ENCODE measurements around the gene RIPPLY1.

The RIPPLY1 gene

DNA sequence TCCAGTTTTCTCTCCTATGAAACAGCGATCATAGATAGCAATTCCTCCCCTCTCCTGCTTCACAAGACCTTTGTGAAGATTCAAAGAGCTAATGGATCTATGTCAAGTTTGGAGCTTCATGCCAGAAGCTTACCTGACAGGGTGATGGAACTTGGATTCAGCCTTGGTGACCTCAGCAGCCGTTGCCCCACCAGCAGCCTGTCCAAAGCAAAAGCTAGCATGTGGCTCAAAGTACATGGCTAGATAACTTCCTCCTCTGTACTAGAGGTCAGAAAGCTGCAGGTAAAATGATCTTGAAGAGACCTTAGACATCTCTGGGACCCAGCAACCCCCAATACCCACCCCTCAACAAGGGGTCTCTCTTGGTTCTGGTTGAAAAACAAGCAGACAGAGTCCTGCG lies 1.8 kb downstream of the RIPPLY1 start:
- Histone ChIP-seq H3K79me2 (ENCODE audit: low read length) (no peaks in the 10 kb centered on the region), H3K4me3 (ENCODE audit: low read length) (no peak overlapping the region), H3K27me3 (replicated peaks; ENCODE audit: insufficient read depth, low read length) (no peaks in the 10 kb centered on the region), H3K9me3 (replicated peaks; ENCODE audit: insufficient read depth, low read length) (no peaks in the 10 kb centered on the region), H3K9ac (ENCODE audit: low read length) (no peak overlapping the region), H3K4me1 (ENCODE audit: low read length) (no peaks in the 10 kb centered on the region), H3K27ac (ENCODE audit: low read length) (no peak overlapping the region), H3K4me2 (ENCODE audit: low read depth, low read length) (no peak overlapping the region), H2AFZ (ENCODE audit: low read length) (no peak overlapping the region), H3K9me2 (replicated peaks; ENCODE audit: insufficient read depth, low read length) (no peaks in the 10 kb centered on the region), H3F3A (ENCODE audit: insufficient read depth, low read length) (no peaks in the 10 kb centered on the region), H4K20me1 (ENCODE audit: insufficient read depth, low read length) (no peaks in the 10 kb centered on the region), H3K36me3 (replicated peaks; ENCODE audit: insufficient read depth, low read length) (no peaks in the 10 kb centered on the region)
- no peak for DNase-seq
- TF ChIP-seq EZH2phosphoT487 (IDR thresholded peaks at IDR 0.05; ENCODE audit: low read length) (no peak), EZH2 (optimal IDR thresholded peaks at IDR 0.05; ENCODE audit: low read depth, low read length) (no peak)
- TF ChIP-seq, protein P1, sequence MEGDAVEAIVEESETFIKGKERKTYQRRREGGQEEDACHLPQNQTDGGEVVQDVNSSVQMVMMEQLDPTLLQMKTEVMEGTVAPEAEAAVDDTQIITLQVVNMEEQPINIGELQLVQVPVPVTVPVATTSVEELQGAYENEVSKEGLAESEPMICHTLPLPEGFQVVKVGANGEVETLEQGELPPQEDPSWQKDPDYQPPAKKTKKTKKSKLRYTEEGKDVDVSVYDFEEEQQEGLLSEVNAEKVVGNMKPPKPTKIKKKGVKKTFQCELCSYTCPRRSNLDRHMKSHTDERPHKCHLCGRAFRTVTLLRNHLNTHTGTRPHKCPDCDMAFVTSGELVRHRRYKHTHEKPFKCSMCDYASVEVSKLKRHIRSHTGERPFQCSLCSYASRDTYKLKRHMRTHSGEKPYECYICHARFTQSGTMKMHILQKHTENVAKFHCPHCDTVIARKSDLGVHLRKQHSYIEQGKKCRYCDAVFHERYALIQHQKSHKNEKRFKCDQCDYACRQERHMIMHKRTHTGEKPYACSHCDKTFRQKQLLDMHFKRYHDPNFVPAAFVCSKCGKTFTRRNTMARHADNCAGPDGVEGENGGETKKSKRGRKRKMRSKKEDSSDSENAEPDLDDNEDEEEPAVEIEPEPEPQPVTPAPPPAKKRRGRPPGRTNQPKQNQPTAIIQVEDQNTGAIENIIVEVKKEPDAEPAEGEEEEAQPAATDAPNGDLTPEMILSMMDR (IDR thresholded peaks at IDR 0.05; ENCODE audit: low read length) = no peak

DNA sequence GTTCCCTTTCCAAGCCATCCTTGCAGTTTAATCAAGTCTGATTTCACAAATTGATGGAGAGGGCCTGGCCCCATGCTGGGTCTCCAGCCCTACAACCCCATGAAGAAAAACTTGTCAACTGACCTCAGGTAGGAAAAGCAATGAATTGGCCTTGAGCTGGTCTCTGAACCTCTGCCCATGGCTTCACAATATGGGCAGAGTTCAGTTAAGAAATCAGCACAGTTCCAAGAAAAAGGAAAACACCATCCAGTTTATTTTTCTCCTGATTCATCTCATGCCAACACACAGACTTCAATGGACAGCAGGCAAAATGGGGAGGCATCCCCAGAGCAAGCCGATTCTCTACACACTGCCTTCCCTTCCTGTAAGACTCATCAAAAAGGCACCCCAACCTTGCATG lies 3.3 kb downstream of the RIPPLY1 start:
- Histone ChIP-seq H3K79me2 (ENCODE audit: low read length) (no peaks in the 10 kb centered on the region), H3K27me3 (replicated peaks; ENCODE audit: insufficient read depth, low read length) (no peaks in the 10 kb centered on the region), H3K4me3 (ENCODE audit: low read length) (no peak overlapping the region), H3K9ac (ENCODE audit: low read length) (no peak overlapping the region), H3K4me1 (ENCODE audit: low read length) (no peaks in the 10 kb centered on the region), H3K9me2 (replicated peaks; ENCODE audit: insufficient read depth, low read length) (no peaks in the 10 kb centered on the region), H3K36me3 (replicated peaks; ENCODE audit: insufficient read depth, low read length) (no peaks in the 10 kb centered on the region), H3K4me2 (ENCODE audit: low read depth, low read length) (no peak overlapping the region), H3F3A (ENCODE audit: insufficient read depth, low read length) (no peaks in the 10 kb centered on the region), H3K27ac (ENCODE audit: low read length) (no peak overlapping the region), H4K20me1 (ENCODE audit: insufficient read depth, low read length) (no peaks in the 10 kb centered on the region), H2AFZ (ENCODE audit: low read length) (no peak overlapping the region), H3K9me3 (replicated peaks; ENCODE audit: insufficient read depth, low read length) (no peaks in the 10 kb centered on the region)
- no peak for DNase-seq
- TF ChIP-seq EZH2 (optimal IDR thresholded peaks at IDR 0.05; ENCODE audit: low read depth, low read length) = no peak
- TF ChIP-seq, protein P1 (IDR thresholded peaks at IDR 0.05; ENCODE audit: low read length) = no peak
- TF ChIP-seq EZH2phosphoT487 (IDR thresholded peaks at IDR 0.05; ENCODE audit: low read length) = no peak

DNA sequence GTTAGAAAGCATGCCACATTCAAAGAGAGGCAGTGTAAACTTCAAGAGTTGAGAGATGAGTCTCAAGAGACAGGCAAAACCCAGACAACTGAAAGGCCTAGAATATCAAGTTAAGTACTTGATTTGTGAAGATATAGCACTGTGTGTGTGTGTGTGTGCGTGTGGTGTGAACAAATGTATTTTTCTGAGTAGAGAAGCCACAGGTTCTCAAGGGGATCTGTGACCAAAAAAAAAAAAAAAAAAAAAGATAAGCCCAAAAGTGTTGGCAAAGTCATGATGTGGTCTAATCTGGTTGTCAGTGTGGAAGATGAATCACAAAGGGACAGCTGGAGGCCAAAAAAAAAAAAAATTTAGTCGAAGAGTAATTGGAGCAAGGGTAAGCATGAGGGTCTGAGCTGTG lies 3.9 kb downstream of the RIPPLY1 start:
- Histone ChIP-seq H3K27ac (ENCODE audit: low read length) (no peak overlapping the region), H2AFZ (ENCODE audit: low read length) (no peak overlapping the region), H3K4me2 (ENCODE audit: low read depth, low read length) (no peak overlapping the region), H3K79me2 (ENCODE audit: low read length) (no peaks in the 10 kb centered on the region), H3K36me3 (replicated peaks; ENCODE audit: insufficient read depth, low read length) (no peaks in the 10 kb centered on the region), H4K20me1 (ENCODE audit: insufficient read depth, low read length) (no peaks in the 10 kb centered on the region), H3K4me3 (ENCODE audit: low read length) (no peak overlapping the region), H3K9ac (ENCODE audit: low read length) (no peak overlapping the region), H3K27me3 (replicated peaks; ENCODE audit: insufficient read depth, low read length) (no peaks in the 10 kb centered on the region), H3K9me3 (replicated peaks; ENCODE audit: insufficient read depth, low read length) (no peaks in the 10 kb centered on the region), H3F3A (ENCODE audit: insufficient read depth, low read length) (no peaks in the 10 kb centered on the region), H3K4me1 (ENCODE audit: low read length) (no peaks in the 10 kb centered on the region), H3K9me2 (replicated peaks; ENCODE audit: insufficient read depth, low read length) (no peaks in the 10 kb centered on the region)
- TF ChIP-seq EZH2 (optimal IDR thresholded peaks at IDR 0.05; ENCODE audit: low read depth, low read length) (no peak), EZH2phosphoT487 (IDR thresholded peaks at IDR 0.05; ENCODE audit: low read length) (no peak)
- TF ChIP-seq, protein P1 (IDR thresholded peaks at IDR 0.05; ENCODE audit: low read length) = no peak
- no peak for DNase-seq

Data from MM.1S (cell line).